ENCODE measurements around the gene AVL9. TPM values are rescaled to one million over a fixed set of nuclear protein-coding genes. Genes with fewer than 3 reads are reported as not detected.

AVL9 gene
- total and polyA plus RNA-seq, 9 of the 15 experiments (the other 6 are each of a cell fraction or from before 2014, with no cell fraction given), result 6.4 to 66.2 (median 30.1) TPM

GRCh38 chr7:32496052-32496813 is 944 bp downstream of the AVL9 start (continued):
- TF ChIP-seq, protein P1, sequence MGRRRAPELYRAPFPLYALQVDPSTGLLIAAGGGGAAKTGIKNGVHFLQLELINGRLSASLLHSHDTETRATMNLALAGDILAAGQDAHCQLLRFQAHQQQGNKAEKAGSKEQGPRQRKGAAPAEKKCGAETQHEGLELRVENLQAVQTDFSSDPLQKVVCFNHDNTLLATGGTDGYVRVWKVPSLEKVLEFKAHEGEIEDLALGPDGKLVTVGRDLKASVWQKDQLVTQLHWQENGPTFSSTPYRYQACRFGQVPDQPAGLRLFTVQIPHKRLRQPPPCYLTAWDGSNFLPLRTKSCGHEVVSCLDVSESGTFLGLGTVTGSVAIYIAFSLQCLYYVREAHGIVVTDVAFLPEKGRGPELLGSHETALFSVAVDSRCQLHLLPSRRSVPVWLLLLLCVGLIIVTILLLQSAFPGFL (CRISPR knock-in tag; IDR thresholded peaks at IDR 0.05), result no peak
- TF ChIP-seq CTBP1 (IDR thresholded peaks at IDR 0.05; ENCODE audit: borderline replicate concordance), result peak; percentile 37; the same call in 1 of the 2 replicates
- TF ChIP-seq HDAC1 (IDR thresholded peaks at IDR 0.05), result 0 out of 4 replicates have a peak, but pooled peaks of 1 of the 2 experiments have one; percentile 24
- no peak for TF ChIP-seq ZBTB7A (IDR thresholded peaks at IDR 0.05; ENCODE audit: borderline replicate concordance, control insufficient read depth, low read depth, low read length)
- no peak for TF ChIP-seq RBM34 (IDR thresholded peaks at IDR 0.05; ENCODE audit: borderline replicate concordance, insufficient read depth, low read length)
- peak; percentile 36; the same call in 1 of the 2 replicates for TF ChIP-seq TEAD4 (IDR thresholded peaks at IDR 0.05; ENCODE audit: low read length)
- no peak for TF ChIP-seq TEAD4 (CRISPR knock-in tag; IDR thresholded peaks at IDR 0.05; ENCODE audit: borderline replicate concordance)
- peak; percentile 77 for TF ChIP-seq ATF3 (IDR thresholded peaks at IDR 0.05)
- TF ChIP-seq ATF3 (CRISPR knock-in tag; conservative IDR thresholded peaks at IDR 0.05), result no peak
- peak; percentile 41 for TF ChIP-seq BRD9 (IDR thresholded peaks at IDR 0.05; ENCODE audit: low read depth, partially characterized antibody)
- peak; percentile 18; the same call in 1 of the 2 replicates for TF ChIP-seq MTA1 (IDR thresholded peaks at IDR 0.05; ENCODE audit: borderline replicate concordance)
- TF ChIP-seq MCM3 (IDR thresholded peaks at IDR 0.05), result no peak
- no peak for TF ChIP-seq ETS1 (conservative IDR thresholded peaks at IDR 0.05; ENCODE audit: control insufficient read depth, low read depth, low read length)
- TF ChIP-seq, protein P2, sequence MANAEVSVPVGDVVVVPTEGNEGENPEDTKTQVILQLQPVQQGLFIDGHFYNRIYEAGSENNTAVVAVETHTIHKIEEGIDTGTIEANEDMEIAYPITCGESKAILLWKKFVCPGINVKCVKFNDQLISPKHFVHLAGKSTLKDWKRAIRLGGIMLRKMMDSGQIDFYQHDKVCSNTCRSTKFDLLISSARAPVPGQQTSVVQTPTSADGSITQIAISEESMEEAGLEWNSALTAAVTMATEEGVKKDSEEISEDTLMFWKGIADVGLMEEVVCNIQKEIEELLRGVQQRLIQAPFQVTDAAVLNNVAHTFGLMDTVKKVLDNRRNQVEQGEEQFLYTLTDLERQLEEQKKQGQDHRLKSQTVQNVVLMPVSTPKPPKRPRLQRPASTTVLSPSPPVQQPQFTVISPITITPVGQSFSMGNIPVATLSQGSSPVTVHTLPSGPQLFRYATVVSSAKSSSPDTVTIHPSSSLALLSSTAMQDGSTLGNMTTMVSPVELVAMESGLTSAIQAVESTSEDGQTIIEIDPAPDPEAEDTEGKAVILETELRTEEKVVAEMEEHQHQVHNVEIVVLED (CRISPR knock-in tag; IDR thresholded peaks at IDR 0.05), result no peak
- TF ChIP-seq PKNOX1 (IDR thresholded peaks at IDR 0.05), result peak; percentile 63
- TF ChIP-seq THRAP3 (IDR thresholded peaks at IDR 0.05; ENCODE audit: borderline replicate concordance), result no peak
- TF ChIP-seq JUND (IDR thresholded peaks at IDR 0.05; ENCODE audit: borderline replicate concordance, low read depth, low read length), result no peak
- TF ChIP-seq JUND (tag; IDR thresholded peaks at IDR 0.05; ENCODE audit: borderline replicate concordance, low read depth, low read length), result peak; percentile 51; the same call in 1 of the 3 replicates
- no peak for TF ChIP-seq TAF15 (IDR thresholded peaks at IDR 0.05; ENCODE audit: low read depth, low read length)
- 0 out of 2 replicates have a peak, but pooled peaks have one; percentile 10 for TF ChIP-seq PML (IDR thresholded peaks at IDR 0.05; ENCODE audit: low read length)
- no peak for TF ChIP-seq ATF1 (CRISPR knock-in tag; IDR thresholded peaks at IDR 0.05)
- TF ChIP-seq ATF1 (tag; IDR thresholded peaks at IDR 0.05), result no peak

All from K562 (cell line).